Measurements from ENCODE around the gene OR6B1. TPM values are rescaled to one million over a fixed set of nuclear protein-coding genes. Genes with fewer than 3 reads are reported as not detected.

The OR6B1 gene
- total and polyA plus RNA-seq, 2 experiments from 2014 or later = not detected

DNA sequence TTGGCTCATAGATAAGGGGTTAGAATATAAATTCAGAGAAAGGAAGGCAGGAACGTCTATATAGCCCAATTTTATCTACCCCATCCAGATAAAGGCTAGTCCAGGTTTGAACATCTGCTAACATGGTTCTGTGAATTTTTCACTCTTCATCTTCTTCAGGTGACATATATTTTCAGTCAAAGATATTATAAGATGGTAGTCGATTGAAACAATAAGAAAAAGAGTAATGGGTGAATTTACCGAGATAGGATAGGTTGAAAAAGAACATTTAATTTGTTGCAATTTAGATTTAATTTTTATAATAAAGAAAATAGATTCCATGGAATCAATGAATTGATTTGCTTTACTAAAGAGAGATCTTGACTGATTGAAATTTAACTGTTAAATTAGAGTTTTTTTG is 45.6 kb upstream of the OR6B1 start, which contains the start of gene OR2F1:
Gene OR2F1, plus strand, starts transcription at position 301 of the 400 bp plus-strand sequence. CDS start 5,127 bp downstream, outside the sequence.
- Histone ChIP-seq H3K79me2 (replicated peaks; ENCODE audit: insufficient read depth) (no peaks in the 10 kb centered on the region), H3K36me3 (ENCODE audit: insufficient read depth) (no peaks in the 10 kb centered on the region), H3K4me3 (no peak within 1 kb of the TSS), H3K4me2 (no peak within 1 kb of the TSS), H4K20me1 (replicated peaks; ENCODE audit: insufficient read depth) (no peaks in the 10 kb centered on the region), H3K4me1 (ENCODE audit: insufficient read depth) (peaks cover 3% of the 10 kb centered on the region; the same call in 1 of the 2 replicates), H3K27me3 (ENCODE audit: insufficient read depth) (no peaks in the 10 kb centered on the region), H3K9me2 (ENCODE audit: insufficient read depth) (peaks cover 5% of the 10 kb centered on the region), H3F3A (replicated peaks; ENCODE audit: low read depth) (no peaks in the 10 kb centered on the region), H3K27ac (ENCODE audit: low read depth) (no peak within 1 kb of the TSS), H2AFZ (peak within 1 kb of the TSS; percentile 3; the same call in 1 of the 2 replicates)
- TF ChIP-seq, protein P1, sequence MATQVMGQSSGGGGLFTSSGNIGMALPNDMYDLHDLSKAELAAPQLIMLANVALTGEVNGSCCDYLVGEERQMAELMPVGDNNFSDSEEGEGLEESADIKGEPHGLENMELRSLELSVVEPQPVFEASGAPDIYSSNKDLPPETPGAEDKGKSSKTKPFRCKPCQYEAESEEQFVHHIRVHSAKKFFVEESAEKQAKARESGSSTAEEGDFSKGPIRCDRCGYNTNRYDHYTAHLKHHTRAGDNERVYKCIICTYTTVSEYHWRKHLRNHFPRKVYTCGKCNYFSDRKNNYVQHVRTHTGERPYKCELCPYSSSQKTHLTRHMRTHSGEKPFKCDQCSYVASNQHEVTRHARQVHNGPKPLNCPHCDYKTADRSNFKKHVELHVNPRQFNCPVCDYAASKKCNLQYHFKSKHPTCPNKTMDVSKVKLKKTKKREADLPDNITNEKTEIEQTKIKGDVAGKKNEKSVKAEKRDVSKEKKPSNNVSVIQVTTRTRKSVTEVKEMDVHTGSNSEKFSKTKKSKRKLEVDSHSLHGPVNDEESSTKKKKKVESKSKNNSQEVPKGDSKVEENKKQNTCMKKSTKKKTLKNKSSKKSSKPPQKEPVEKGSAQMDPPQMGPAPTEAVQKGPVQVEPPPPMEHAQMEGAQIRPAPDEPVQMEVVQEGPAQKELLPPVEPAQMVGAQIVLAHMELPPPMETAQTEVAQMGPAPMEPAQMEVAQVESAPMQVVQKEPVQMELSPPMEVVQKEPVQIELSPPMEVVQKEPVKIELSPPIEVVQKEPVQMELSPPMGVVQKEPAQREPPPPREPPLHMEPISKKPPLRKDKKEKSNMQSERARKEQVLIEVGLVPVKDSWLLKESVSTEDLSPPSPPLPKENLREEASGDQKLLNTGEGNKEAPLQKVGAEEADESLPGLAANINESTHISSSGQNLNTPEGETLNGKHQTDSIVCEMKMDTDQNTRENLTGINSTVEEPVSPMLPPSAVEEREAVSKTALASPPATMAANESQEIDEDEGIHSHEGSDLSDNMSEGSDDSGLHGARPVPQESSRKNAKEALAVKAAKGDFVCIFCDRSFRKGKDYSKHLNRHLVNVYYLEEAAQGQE (IDR thresholded peaks at IDR 0.05; ENCODE audit: unreplicated experiment) = no peak
- TF ChIP-seq JUNB (IDR thresholded peaks at IDR 0.05; ENCODE audit: unreplicated experiment) (no peak), STAT1 (IDR thresholded peaks at IDR 0.05; ENCODE audit: unreplicated experiment) (no peak), NANOG (IDR thresholded peaks at IDR 0.05; ENCODE audit: borderline replicate concordance) (no peak)
- H3K4me1 Mint-ChIP-seq = peaks cover 16% of the 10 kb centered on the region
- no peaks in the 10 kb centered on the region; the same call in 2 of the 3 replicates for H3K9me3 Mint-ChIP-seq
- no peak within 1 kb of the TSS for H3K4me3 Mint-ChIP-seq
- ATAC-seq = no peak
- no peaks in the 10 kb centered on the region for H3K27me3 Mint-ChIP-seq (ENCODE audit: insufficient read depth, low read depth, poor library complexity)
- no peaks in the 10 kb centered on the region for H3K36me3 Mint-ChIP-seq (ENCODE audit: low read depth)
- no peak for DNase-seq (ENCODE audit: low spot score)
- H3K27ac Mint-ChIP-seq = no peak within 1 kb of the TSS

DNA sequence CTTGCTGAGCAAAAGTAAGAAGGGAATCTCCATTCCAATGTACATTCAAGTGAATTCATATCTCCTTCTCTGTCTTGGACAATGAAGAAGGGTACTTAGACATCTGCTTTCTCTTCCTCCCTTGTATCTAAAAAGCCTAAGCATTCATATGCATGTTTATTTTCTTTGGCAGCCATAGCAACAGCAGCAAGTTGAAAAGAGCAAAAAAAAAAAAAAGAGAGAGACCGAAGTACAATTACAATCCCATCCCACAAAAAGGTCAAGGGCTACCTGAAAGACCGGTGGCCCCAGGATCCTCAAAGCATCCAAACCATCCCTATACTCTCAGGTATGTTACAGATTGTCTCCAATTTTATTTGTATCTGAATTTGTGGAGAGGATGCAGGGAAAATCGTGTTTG is 41.3 kb upstream of the OR6B1 start:
- no peaks in the 10 kb centered on the region for H3K36me3 ChIP-seq (ENCODE audit: insufficient read depth)
- peaks cover 3% of the 10 kb centered on the region; the same call in 1 of the 2 replicates for H3K4me1 ChIP-seq (ENCODE audit: insufficient read depth)
- no peaks in the 10 kb centered on the region for H3K79me2 ChIP-seq (replicated peaks; ENCODE audit: insufficient read depth)
- H3F3A ChIP-seq (replicated peaks; ENCODE audit: low read depth) = no peaks in the 10 kb centered on the region
- no peak overlapping the region for H3K4me3 ChIP-seq
- Mint-ChIP-seq H3K36me3 (ENCODE audit: low read depth) (no peaks in the 10 kb centered on the region), H3K27me3 (ENCODE audit: insufficient read depth, low read depth, poor library complexity) (peaks cover 1% of the 10 kb centered on the region), H3K9me3 (no peaks in the 10 kb centered on the region; the same call in 2 of the 3 replicates), H3K4me3 (no peak overlapping the region), H3K4me1 (peaks cover 16% of the 10 kb centered on the region), H3K27ac (no peak overlapping the region)
- H4K20me1 ChIP-seq (replicated peaks; ENCODE audit: insufficient read depth) = no peaks in the 10 kb centered on the region
- H3K9me2 ChIP-seq (ENCODE audit: insufficient read depth) = no peaks in the 10 kb centered on the region; the same call in none of the 2 replicates
- DNase-seq (ENCODE audit: low spot score) (peak; percentile 13), ATAC-seq (no peak)
- no peak overlapping the region for H2AFZ ChIP-seq
- no peaks in the 10 kb centered on the region for H3K27me3 ChIP-seq (ENCODE audit: insufficient read depth)
- H3K4me2 ChIP-seq = no peak overlapping the region
- no peak overlapping the region for H3K27ac ChIP-seq (ENCODE audit: low read depth)
- no peak for TF ChIP-seq STAT1 (IDR thresholded peaks at IDR 0.05; ENCODE audit: unreplicated experiment)
- TF ChIP-seq, protein P2, sequence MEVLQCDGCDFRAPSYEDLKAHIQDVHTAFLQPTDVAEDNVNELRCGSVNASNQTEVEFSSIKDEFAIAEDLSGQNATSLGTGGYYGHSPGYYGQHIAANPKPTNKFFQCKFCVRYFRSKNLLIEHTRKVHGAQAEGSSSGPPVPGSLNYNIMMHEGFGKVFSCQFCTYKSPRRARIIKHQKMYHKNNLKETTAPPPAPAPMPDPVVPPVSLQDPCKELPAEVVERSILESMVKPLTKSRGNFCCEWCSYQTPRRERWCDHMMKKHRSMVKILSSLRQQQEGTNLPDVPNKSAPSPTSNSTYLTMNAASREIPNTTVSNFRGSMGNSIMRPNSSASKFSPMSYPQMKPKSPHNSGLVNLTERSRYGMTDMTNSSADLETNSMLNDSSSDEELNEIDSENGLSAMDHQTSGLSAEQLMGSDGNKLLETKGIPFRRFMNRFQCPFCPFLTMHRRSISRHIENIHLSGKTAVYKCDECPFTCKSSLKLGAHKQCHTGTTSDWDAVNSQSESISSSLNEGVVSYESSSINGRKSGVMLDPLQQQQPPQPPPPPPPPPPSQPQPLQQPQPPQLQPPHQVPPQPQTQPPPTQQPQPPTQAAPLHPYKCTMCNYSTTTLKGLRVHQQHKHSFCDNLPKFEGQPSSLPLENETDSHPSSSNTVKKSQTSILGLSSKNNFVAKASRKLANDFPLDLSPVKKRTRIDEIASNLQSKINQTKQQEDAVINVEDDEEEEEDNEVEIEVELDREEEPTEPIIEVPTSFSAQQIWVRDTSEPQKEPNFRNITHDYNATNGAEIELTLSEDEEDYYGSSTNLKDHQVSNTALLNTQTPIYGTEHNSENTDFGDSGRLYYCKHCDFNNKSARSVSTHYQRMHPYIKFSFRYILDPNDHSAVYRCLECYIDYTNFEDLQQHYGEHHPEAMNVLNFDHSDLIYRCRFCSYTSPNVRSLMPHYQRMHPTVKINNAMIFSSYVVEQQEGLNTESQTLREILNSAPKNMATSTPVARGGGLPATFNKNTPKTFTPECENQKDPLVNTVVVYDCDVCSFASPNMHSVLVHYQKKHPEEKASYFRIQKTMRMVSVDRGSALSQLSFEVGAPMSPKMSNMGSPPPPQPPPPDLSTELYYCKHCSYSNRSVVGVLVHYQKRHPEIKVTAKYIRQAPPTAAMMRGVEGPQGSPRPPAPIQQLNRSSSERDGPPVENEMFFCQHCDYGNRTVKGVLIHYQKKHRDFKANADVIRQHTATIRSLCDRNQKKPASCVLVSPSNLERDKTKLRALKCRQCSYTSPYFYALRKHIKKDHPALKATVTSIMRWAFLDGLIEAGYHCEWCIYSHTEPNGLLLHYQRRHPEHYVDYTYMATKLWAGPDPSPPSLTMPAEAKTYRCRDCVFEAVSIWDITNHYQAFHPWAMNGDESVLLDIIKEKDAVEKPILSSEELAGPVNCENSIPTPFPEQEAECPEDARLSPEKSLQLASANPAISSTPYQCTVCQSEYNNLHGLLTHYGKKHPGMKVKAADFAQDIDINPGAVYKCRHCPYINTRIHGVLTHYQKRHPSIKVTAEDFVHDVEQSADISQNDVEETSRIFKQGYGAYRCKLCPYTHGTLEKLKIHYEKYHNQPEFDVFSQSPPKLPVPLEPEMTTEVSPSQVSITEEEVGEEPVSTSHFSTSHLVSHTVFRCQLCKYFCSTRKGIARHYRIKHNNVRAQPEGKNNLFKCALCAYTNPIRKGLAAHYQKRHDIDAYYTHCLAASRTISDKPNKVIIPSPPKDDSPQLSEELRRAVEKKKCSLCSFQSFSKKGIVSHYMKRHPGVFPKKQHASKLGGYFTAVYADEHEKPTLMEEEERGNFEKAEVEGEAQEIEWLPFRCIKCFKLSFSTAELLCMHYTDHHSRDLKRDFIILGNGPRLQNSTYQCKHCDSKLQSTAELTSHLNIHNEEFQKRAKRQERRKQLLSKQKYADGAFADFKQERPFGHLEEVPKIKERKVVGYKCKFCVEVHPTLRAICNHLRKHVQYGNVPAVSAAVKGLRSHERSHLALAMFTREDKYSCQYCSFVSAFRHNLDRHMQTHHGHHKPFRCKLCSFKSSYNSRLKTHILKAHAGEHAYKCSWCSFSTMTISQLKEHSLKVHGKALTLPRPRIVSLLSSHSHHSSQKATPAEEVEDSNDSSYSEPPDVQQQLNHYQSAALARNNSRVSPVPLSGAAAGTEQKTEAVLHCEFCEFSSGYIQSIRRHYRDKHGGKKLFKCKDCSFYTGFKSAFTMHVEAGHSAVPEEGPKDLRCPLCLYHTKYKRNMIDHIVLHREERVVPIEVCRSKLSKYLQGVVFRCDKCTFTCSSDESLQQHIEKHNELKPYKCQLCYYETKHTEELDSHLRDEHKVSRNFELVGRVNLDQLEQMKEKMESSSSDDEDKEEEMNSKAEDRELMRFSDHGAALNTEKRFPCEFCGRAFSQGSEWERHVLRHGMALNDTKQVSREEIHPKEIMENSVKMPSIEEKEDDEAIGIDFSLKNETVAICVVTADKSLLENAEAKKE (CRISPR knock-in tag; IDR thresholded peaks at IDR 0.05) = no peak
- no peak for TF ChIP-seq EZH2phosphoT487 (IDR thresholded peaks at IDR 0.05; ENCODE audit: unreplicated experiment)
- TF ChIP-seq CREB1 (CRISPR knock-in tag; IDR thresholded peaks at IDR 0.05; ENCODE audit: low read depth) = no peak
- TF ChIP-seq ZNF114 (CRISPR knock-in tag; IDR thresholded peaks at IDR 0.05) = no peak
- TF ChIP-seq POLR2AphosphoS5 (IDR thresholded peaks at IDR 0.05; ENCODE audit: low read depth) = no peak
- no peak for TF ChIP-seq JUNB (IDR thresholded peaks at IDR 0.05; ENCODE audit: unreplicated experiment)
